ENCODE data around the gene TPD52L1.

Gene TPD52L1

GRCh38 chr6:125165256-125165655 is 11.7 kb downstream of the TPD52L1 start:
- Histone ChIP-seq H3K4me1 (ENCODE audit: control insufficient read depth, insufficient read depth, low read length) (no peaks in the 10 kb centered on the region), H3K36me3 (ENCODE audit: control insufficient read depth, insufficient read depth, low read length) (no peaks in the 10 kb centered on the region), H3K9me3 (ENCODE audit: control insufficient read depth, insufficient read depth, low read length) (no peaks in the 10 kb centered on the region), H3K9ac (ENCODE audit: low read depth, low read length) (no peak overlapping the region), H3K27me3 (ENCODE audit: control insufficient read depth, insufficient read depth, low read length) (no peaks in the 10 kb centered on the region), H3K4me3 (ENCODE audit: low read depth, low read length) (no peak overlapping the region)

DNA sequence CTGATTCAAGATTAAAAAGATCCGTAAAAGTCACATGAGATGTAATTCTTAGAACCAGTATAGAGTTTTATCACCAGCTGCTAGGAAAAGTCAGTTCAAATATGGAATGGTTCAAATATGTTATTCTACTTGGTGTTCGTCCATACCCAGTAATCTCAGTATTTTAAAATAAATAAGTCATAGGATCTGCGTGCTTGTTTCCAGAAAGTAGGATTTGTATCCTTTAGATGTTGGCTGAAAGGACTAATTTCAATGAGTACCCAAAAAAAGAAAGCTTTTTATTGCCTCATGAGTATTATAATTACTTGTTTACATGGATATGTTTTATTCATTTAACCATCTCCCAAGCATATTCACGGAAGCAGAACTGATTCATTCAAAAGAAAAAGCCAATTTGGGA is 12.2 kb downstream of the TPD52L1 start:
- H3K9ac ChIP-seq (ENCODE audit: low read depth, low read length): no peak overlapping the region
- no peaks in the 10 kb centered on the region for H3K4me1 ChIP-seq (ENCODE audit: control insufficient read depth, insufficient read depth, low read length)
- H3K36me3 ChIP-seq (ENCODE audit: control insufficient read depth, insufficient read depth, low read length): no peaks in the 10 kb centered on the region
- H3K9me3 ChIP-seq (ENCODE audit: control insufficient read depth, insufficient read depth, low read length): no peaks in the 10 kb centered on the region
- no peaks in the 10 kb centered on the region for H3K27me3 ChIP-seq (ENCODE audit: control insufficient read depth, insufficient read depth, low read length)
- H3K4me3 ChIP-seq (ENCODE audit: low read depth, low read length): no peak overlapping the region

- Histone ChIP-seq H3K4me3 (ENCODE audit: low read depth, low read length) (no peak overlapping the region), H3K9ac (ENCODE audit: low read depth, low read length) (no peak overlapping the region), H3K4me1 (ENCODE audit: control insufficient read depth, insufficient read depth, low read length) (peaks cover 2% of the 10 kb centered on the region)
Observed at GRCh38 chr6:125166711-125167110, 13.1 kb downstream of the TPD52L1 start.

DNA sequence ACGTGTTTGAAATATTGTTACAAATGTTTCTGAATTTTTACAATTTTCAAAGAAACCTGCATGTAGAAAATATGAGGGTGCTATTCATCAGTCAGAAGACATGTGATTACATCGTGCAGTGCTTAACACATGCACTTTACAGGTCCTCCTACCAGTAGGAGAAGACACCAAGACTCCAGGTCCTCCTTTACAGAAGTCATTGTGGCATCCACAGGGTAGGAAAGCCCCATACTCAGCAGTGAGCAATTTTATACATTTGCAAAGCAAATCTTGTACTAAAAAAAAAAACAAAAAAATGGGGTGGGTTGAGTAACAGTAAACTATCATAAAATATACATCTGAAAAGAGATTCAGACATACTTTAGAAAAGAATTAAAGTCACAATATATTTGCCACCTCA is 14.0 kb downstream of the TPD52L1 start:
- H3K4me1 ChIP-seq (ENCODE audit: control insufficient read depth, insufficient read depth, low read length): peaks cover 2% of the 10 kb centered on the region

More at GRCh38 chr6:125166711-125167110, 13.1 kb downstream of the TPD52L1 start:
- H3K36me3 ChIP-seq (ENCODE audit: control insufficient read depth, insufficient read depth, low read length): no peaks in the 10 kb centered on the region
- H3K9me3 ChIP-seq (ENCODE audit: control insufficient read depth, insufficient read depth, low read length): no peaks in the 10 kb centered on the region
- no peaks in the 10 kb centered on the region for H3K27me3 ChIP-seq (ENCODE audit: control insufficient read depth, insufficient read depth, low read length)

DNA sequence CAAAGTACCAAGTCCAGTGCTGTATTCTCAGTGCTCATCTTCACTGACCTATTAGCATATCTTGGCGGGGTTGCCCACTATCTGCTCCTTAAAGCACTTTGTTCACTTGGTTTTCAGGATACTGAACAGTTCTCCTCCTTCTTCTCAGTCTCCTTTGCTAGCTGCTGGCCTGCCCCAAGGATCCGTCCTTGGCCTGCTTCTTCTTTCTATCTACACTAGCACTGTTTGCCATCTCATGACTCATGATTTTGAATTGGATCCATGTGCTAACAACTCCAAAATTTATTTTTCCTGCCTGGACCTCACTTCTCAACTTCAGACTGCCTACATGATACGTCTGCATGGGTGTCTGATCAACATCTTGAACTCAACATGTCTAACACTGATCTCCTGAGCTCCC is 15.5 kb downstream of the TPD52L1 start:
- H3K9me3 ChIP-seq (ENCODE audit: control insufficient read depth, insufficient read depth, low read length): no peaks in the 10 kb centered on the region
- no peaks in the 10 kb centered on the region for H3K36me3 ChIP-seq (ENCODE audit: control insufficient read depth, insufficient read depth, low read length)
- no peaks in the 10 kb centered on the region for H3K27me3 ChIP-seq (ENCODE audit: control insufficient read depth, insufficient read depth, low read length)
- peaks cover 2% of the 10 kb centered on the region for H3K4me1 ChIP-seq (ENCODE audit: control insufficient read depth, insufficient read depth, low read length)
- no peak overlapping the region for H3K9ac ChIP-seq (ENCODE audit: low read depth, low read length)
- no peak overlapping the region for H3K4me3 ChIP-seq (ENCODE audit: low read depth, low read length)

More for the DNA sequence above, 14.0 kb downstream of the TPD52L1 start:
- Histone ChIP-seq H3K27me3 (ENCODE audit: control insufficient read depth, insufficient read depth, low read length) (no peaks in the 10 kb centered on the region), H3K9ac (ENCODE audit: low read depth, low read length) (no peak overlapping the region), H3K36me3 (ENCODE audit: control insufficient read depth, insufficient read depth, low read length) (no peaks in the 10 kb centered on the region), H3K9me3 (ENCODE audit: control insufficient read depth, insufficient read depth, low read length) (no peaks in the 10 kb centered on the region), H3K4me3 (ENCODE audit: low read depth, low read length) (no peak overlapping the region)

- H3K36me3 ChIP-seq (ENCODE audit: control insufficient read depth, insufficient read depth, low read length): no peaks in the 10 kb centered on the region
- peaks cover 3% of the 10 kb centered on the region for H3K4me1 ChIP-seq (ENCODE audit: control insufficient read depth, insufficient read depth, low read length)
- H3K4me3 ChIP-seq (ENCODE audit: low read depth, low read length): no peak overlapping the region
- no peaks in the 10 kb centered on the region for H3K27me3 ChIP-seq (ENCODE audit: control insufficient read depth, insufficient read depth, low read length)
- no peak overlapping the region for H3K9ac ChIP-seq (ENCODE audit: low read depth, low read length)
- no peaks in the 10 kb centered on the region for H3K9me3 ChIP-seq (ENCODE audit: control insufficient read depth, insufficient read depth, low read length)
Observed at GRCh38 chr6:125169522-125169921, 15.9 kb downstream of the TPD52L1 start.

GRCh38 chr6:125170376-125170775 is 16.8 kb downstream of the TPD52L1 start:
- peaks cover 4% of the 10 kb centered on the region for H3K4me1 ChIP-seq (ENCODE audit: control insufficient read depth, insufficient read depth, low read length)
- H3K27me3 ChIP-seq (ENCODE audit: control insufficient read depth, insufficient read depth, low read length): no peaks in the 10 kb centered on the region
- H3K4me3 ChIP-seq (ENCODE audit: low read depth, low read length): no peak overlapping the region
- no peaks in the 10 kb centered on the region for H3K36me3 ChIP-seq (ENCODE audit: control insufficient read depth, insufficient read depth, low read length)
- H3K9ac ChIP-seq (ENCODE audit: low read depth, low read length): no peak overlapping the region
- H3K9me3 ChIP-seq (ENCODE audit: control insufficient read depth, insufficient read depth, low read length): no peaks in the 10 kb centered on the region

DNA sequence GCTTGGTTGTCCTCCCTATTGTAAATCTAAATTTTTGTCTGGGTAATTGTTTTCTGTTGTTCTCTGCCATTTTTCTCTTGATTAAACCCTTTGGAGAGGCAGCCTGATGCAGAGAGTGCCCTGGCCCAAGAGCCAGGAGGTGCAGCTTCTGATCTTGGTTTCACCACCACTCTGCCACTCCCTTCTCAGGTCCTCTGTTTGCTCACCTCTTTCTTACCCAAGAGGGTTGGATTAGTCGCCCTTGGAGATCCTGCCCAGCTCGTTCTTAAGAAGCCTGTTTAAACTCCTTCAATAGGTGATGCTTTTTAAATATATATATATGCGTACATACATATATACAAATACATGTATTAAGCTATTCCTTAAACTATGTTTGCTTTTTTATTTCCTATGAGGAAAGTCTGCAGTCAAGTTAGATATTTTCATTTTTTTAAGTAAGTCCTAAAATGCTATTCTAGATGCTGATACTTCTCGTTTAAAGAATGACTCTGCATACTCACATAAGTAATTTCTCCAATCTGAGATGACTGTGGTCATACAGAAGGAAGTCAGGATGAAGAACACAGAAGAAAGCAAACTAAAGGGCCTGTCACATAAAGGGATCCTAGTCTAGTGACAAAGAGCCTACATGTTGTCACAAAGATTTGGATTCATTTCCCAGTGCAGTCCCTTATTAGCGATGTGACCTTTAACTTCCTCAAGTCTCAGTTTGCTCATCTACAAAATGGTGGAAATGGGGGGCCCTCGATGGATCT is 19.9 kb downstream of the TPD52L1 start:
- no peaks in the 10 kb centered on the region for H3K9me3 ChIP-seq (ENCODE audit: control insufficient read depth, insufficient read depth, low read length)
- no peak overlapping the region for H3K9ac ChIP-seq (ENCODE audit: low read depth, low read length)
- H3K4me1 ChIP-seq (ENCODE audit: control insufficient read depth, insufficient read depth, low read length): peaks cover 4% of the 10 kb centered on the region
- H3K27me3 ChIP-seq (ENCODE audit: control insufficient read depth, insufficient read depth, low read length): no peaks in the 10 kb centered on the region
- no peaks in the 10 kb centered on the region for H3K36me3 ChIP-seq (ENCODE audit: control insufficient read depth, insufficient read depth, low read length)
- no peak overlapping the region for H3K4me3 ChIP-seq (ENCODE audit: low read depth, low read length)

DNA sequence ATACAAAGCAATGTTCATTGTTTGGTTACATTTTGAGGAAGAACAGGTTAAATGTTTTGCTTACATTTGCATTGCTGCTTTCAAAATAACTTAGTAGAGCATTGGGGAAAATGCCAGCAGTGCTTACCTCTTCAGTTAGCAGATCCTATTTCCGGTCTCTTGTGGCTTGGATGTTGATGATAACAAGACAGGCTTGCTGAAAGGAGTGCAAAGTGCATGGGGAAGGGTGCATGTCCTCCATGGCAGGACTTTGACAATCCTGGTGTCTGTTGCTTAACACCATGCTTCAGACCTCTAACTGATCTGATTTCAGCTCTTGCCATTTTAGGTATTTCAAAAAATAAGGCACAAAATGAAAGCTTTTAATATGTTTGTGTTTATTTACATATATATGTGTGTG is 21.1 kb downstream of the TPD52L1 start:
- H3K36me3 ChIP-seq (ENCODE audit: control insufficient read depth, insufficient read depth, low read length): no peaks in the 10 kb centered on the region
- H3K4me3 ChIP-seq (ENCODE audit: low read depth, low read length): no peak overlapping the region
- no peaks in the 10 kb centered on the region for H3K9me3 ChIP-seq (ENCODE audit: control insufficient read depth, insufficient read depth, low read length)
- H3K27me3 ChIP-seq (ENCODE audit: control insufficient read depth, insufficient read depth, low read length): no peaks in the 10 kb centered on the region
- no peak overlapping the region for H3K9ac ChIP-seq (ENCODE audit: low read depth, low read length)
- peaks cover 4% of the 10 kb centered on the region for H3K4me1 ChIP-seq (ENCODE audit: control insufficient read depth, insufficient read depth, low read length)

- Histone ChIP-seq H3K36me3 (ENCODE audit: control insufficient read depth, insufficient read depth, low read length) (no peaks in the 10 kb centered on the region), H3K9ac (ENCODE audit: low read depth, low read length) (no peak overlapping the region), H3K4me3 (ENCODE audit: low read depth, low read length) (no peak overlapping the region), H3K27me3 (ENCODE audit: control insufficient read depth, insufficient read depth, low read length) (no peaks in the 10 kb centered on the region), H3K4me1 (ENCODE audit: control insufficient read depth, insufficient read depth, low read length) (peaks cover 4% of the 10 kb centered on the region), H3K9me3 (ENCODE audit: control insufficient read depth, insufficient read depth, low read length) (no peaks in the 10 kb centered on the region)
Observed at GRCh38 chr6:125175466-125176048, 22.0 kb downstream of the TPD52L1 start.

DNA sequence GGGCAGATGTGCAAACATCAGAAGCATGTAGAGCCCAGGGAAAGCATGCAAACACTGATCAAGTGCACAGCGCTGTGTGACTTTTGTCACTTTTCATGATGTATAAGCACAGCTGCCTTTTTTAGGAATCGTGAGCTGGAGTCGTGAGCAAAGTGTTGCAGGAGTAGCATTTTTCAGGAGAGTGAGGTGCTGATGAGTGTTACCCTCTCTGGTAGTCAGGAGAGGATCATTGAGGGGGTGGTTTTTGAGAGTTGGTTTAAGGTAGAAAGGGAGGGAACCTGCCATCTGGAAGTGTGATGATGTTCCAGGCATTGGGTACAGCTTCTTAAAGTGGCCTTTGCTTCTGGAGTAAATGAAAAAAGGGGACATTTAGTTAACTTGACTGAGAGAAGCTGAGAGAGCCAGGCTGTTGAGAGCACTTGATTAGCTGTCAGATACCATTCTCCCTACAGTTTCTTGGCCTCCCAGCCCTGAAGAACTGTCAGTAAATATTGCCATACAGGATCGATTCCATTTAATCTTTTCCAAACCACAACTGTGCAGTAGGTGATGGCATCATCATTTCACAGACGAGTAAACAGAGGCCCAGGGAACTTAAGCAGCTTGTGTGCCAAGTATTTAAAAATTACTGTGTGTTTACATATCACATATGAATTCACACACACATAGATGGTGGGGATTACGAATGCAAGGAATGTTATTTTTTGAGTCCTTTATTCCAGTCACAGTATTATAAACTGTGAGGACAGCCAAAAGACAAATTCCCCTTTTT is 28.9 kb downstream of the TPD52L1 start:
- Histone ChIP-seq H3K9me3 (ENCODE audit: control insufficient read depth, insufficient read depth, low read length) (no peaks in the 10 kb centered on the region), H3K9ac (ENCODE audit: low read depth, low read length) (no peak overlapping the region), H3K27me3 (ENCODE audit: control insufficient read depth, insufficient read depth, low read length) (no peaks in the 10 kb centered on the region), H3K36me3 (ENCODE audit: control insufficient read depth, insufficient read depth, low read length) (no peaks in the 10 kb centered on the region), H3K4me3 (ENCODE audit: low read depth, low read length) (no peak overlapping the region), H3K4me1 (ENCODE audit: control insufficient read depth, insufficient read depth, low read length) (no peaks in the 10 kb centered on the region)

GRCh38 chr6:125183391-125183790 is 29.8 kb downstream of the TPD52L1 start:
- no peaks in the 10 kb centered on the region for H3K36me3 ChIP-seq (ENCODE audit: control insufficient read depth, insufficient read depth, low read length)
- no peaks in the 10 kb centered on the region for H3K4me1 ChIP-seq (ENCODE audit: control insufficient read depth, insufficient read depth, low read length)
- H3K4me3 ChIP-seq (ENCODE audit: low read depth, low read length): no peak overlapping the region
- H3K9me3 ChIP-seq (ENCODE audit: control insufficient read depth, insufficient read depth, low read length): no peaks in the 10 kb centered on the region
- no peak overlapping the region for H3K9ac ChIP-seq (ENCODE audit: low read depth, low read length)
- H3K27me3 ChIP-seq (ENCODE audit: control insufficient read depth, insufficient read depth, low read length): no peaks in the 10 kb centered on the region
